KMS-11 (cell line): ENCODE data around the gene SLC16A7.

Experiments
- H2AFZ ChIP-seq: fragments of 200-600 bp; sonication (generic); 2 replicates; pipeline ENCODE4 v1.6.1; 2016; ENCODE audit warnings: antibody characterized with exemption, mixed run types, low read depth
- H3K27ac ChIP-seq: fragments of 200-600 bp; sonication (generic); 2 replicates; pipeline ENCODE4 v1.6.1; 2016; ENCODE audit warnings: mild to moderate bottlenecking, mixed run types
- H3K27me3 ChIP-seq: fragments of 200-600 bp; sonication (generic); 2 replicates; pipeline ENCODE4 v1.6.1; 2017; ENCODE audit warnings: mild to moderate bottlenecking, low read depth, mixed run types, moderate library complexity; ENCODE audit not compliant: insufficient read depth
- H3K36me3 ChIP-seq: fragments of 200-600 bp; sonication (generic); 2 replicates; pipeline ENCODE4 v1.6.1; 2017; ENCODE audit warnings: mild to moderate bottlenecking, mixed run types; ENCODE audit not compliant: insufficient read depth
- H3K4me1 ChIP-seq: fragments of 200-600 bp; sonication (generic); 2 replicates; pipeline ENCODE4 v1.6.1; 2016; ENCODE audit warnings: mild to moderate bottlenecking, low read depth, mixed run types; ENCODE audit not compliant: poor library complexity, severe bottlenecking
- H3K4me2 ChIP-seq: fragments of 200-600 bp; sonication (generic); 2 replicates; pipeline ENCODE4 v1.7.0; 2016; ENCODE audit warnings: mild to moderate bottlenecking, mixed run types
- H3K4me3 ChIP-seq: fragments of 200-600 bp; sonication (generic); IDR thresholded peaks from 2 replicates; pipeline ENCODE4 v1.6.1; 2017; ENCODE audit warnings: low read depth, low read length, mixed read lengths; ENCODE audit not compliant: insufficient read depth
- H3K79me2 ChIP-seq: fragments of 200-600 bp; sonication (generic); 2 replicates; pipeline ENCODE4 v1.6.1; 2016; ENCODE audit warnings: low read depth, mixed run types; ENCODE audit not compliant: insufficient read depth
- H3K9ac ChIP-seq: fragments of 200-600 bp; sonication (generic); 2 replicates; pipeline ENCODE4 v1.6.1; 2016; ENCODE audit warnings: mild to moderate bottlenecking, mixed run types
- H4K20me1 ChIP-seq: fragments of 200-600 bp; sonication (generic); 2 replicates; pipeline ENCODE4 v1.6.1; 2016; ENCODE audit warnings: mild to moderate bottlenecking, mixed run types; ENCODE audit not compliant: insufficient read depth
- CTCF ChIP-seq: fragments of 200-600 bp; sonication (generic); conservative IDR thresholded peaks from 2 replicates; pipeline ENCODE4 v1.6.1; 2017; ENCODE audit warnings: low read depth, mild to moderate bottlenecking, antibody characterized with exemption, low read length, moderate library complexity, mixed read lengths

SLC16A7 gene

DNA sequence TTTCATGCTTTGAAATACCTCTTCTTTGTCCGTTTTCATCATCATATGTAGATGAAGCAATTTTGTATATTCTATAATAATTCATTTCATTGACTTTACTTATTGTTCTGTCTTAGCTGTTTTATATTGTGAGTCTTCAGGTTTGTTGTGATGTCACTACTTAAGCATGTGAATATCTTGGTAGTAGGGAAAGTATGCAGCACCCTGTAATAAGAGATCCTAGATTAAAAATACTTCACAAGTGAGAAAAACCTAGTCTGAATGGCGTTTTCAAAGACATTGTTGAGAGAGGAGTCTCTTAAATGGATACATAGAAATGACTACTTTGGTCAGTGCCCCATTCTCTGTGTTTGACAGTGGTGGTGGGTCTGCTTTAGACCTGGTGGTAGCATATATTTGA, 61.4 kb downstream of the SLC16A7 start:
- Histone ChIP-seq H3K27me3 (no peaks in the 10 kb centered on the region), H3K36me3 (no peaks in the 10 kb centered on the region), H2AFZ (no peak overlapping the region), H4K20me1 (no peaks in the 10 kb centered on the region), H3K9ac (no peak overlapping the region), H3K27ac (no peak overlapping the region), H3K4me2 (no peak overlapping the region), H3K79me2 (no peaks in the 10 kb centered on the region), H3K4me1 (no peaks in the 10 kb centered on the region), H3K4me3 (no peak overlapping the region)
- no peak for TF ChIP-seq CTCF

DNA sequence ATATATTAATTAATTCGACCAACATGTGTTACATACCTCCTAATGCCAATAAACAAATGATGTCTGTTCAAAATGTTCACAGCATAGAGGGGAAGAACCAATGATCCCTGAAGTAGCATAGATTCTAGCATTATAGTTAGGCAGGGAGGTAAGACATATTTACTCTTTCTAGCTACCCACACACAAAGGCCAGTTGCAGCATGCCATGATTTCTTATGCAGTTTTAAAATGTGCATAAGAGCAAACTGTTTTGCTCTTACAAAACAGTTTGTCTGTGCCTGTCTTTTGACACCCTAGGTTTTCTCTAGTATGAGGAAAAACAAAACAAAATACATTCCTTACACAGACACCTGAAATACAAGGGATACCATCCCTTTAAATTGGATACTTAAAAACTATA, 61.9 kb downstream of the SLC16A7 start:
- no peak for TF ChIP-seq CTCF
- H3K4me1 ChIP-seq: no peaks in the 10 kb centered on the region
- H3K4me3 ChIP-seq: no peak overlapping the region
- no peak overlapping the region for H3K9ac ChIP-seq
- H4K20me1 ChIP-seq: no peaks in the 10 kb centered on the region
- H3K4me2 ChIP-seq: no peak overlapping the region
- H3K79me2 ChIP-seq: no peaks in the 10 kb centered on the region
- H2AFZ ChIP-seq: no peak overlapping the region
- H3K36me3 ChIP-seq: no peaks in the 10 kb centered on the region
- H3K27ac ChIP-seq: no peak overlapping the region
- H3K27me3 ChIP-seq: no peaks in the 10 kb centered on the region

GRCh38 chr12:59660148-59660547, 64.3 kb downstream of the SLC16A7 start:
- Histone ChIP-seq H3K4me2 (no peak overlapping the region), H3K4me3 (no peak overlapping the region), H3K79me2 (no peaks in the 10 kb centered on the region), H4K20me1 (no peaks in the 10 kb centered on the region; the same call in 1 of the 2 replicates), H3K27ac (no peak overlapping the region), H3K27me3 (no peaks in the 10 kb centered on the region), H2AFZ (no peak overlapping the region), H3K36me3 (no peaks in the 10 kb centered on the region), H3K4me1 (no peaks in the 10 kb centered on the region), H3K9ac (no peak overlapping the region)
- no peak for TF ChIP-seq CTCF

GRCh38 chr12:59660921-59661597, 65.2 kb downstream of the SLC16A7 start:
- Histone ChIP-seq H2AFZ (no peak overlapping the region), H3K4me1 (no peaks in the 10 kb centered on the region), H3K27me3 (no peaks in the 10 kb centered on the region), H3K36me3 (no peaks in the 10 kb centered on the region), H3K27ac (no peak overlapping the region), H3K4me3 (no peak overlapping the region), H3K9ac (no peak overlapping the region), H3K4me2 (no peak overlapping the region), H4K20me1 (no peaks in the 10 kb centered on the region; the same call in 1 of the 2 replicates), H3K79me2 (no peaks in the 10 kb centered on the region)
- TF ChIP-seq CTCF: no peak
